Caco-2 (cell line): ENCODE results near the gene SPAG4. TPM values are rescaled to one million over a fixed set of nuclear protein-coding genes. Genes with fewer than 3 reads are reported as not detected.

Experiments used
- BruUV-seq: library from RNA; stranded (reverse); fragments of 400-500 nt; replicated peaks from 2 replicates; lab custom pipeline; 2021; lab: Mats Ljungman, UMichigan
- CTCF ChIA-PET: fragments of 300-600 bp; sonication (Branson Sonifier 250); formaldehyde crosslinking; loops from one replicate; lab custom pipeline; 2022; ENCODE audit warnings: antibody characterized with exemption; lab: Charles Lee
- POLR2A ChIA-PET: fragments of 300-600 bp; sonication (Branson Sonifier 250); formaldehyde crosslinking; loops from one replicate; lab custom pipeline; 2022; ENCODE audit warnings: antibody characterized with exemption; lab: Charles Lee
- DNase-seq, 2 experiments: peaks; one replicate each; pipeline versions ENCODE4 v3.0.0 to v3.0.0-alpha.2; 2020 to 2022
- H3K27me3 ChIP-seq: replicated peaks from 2 replicates; pipeline ENCODE4 v1.6.0; 2011; ENCODE audit warnings: low read length; ENCODE audit not compliant: control insufficient read depth, insufficient read depth
- H3K36me3 ChIP-seq: 2 replicates; pipeline ENCODE4 v1.5.1; 2011; ENCODE audit warnings: low read length; ENCODE audit not compliant: control insufficient read depth, insufficient read depth
- H3K4me1 ChIP-seq: fragments of 250-450 bp; sonication (Bioruptor Pico); 2 replicates; pipeline ENCODE4 v1.5.1; 2020; ENCODE audit warnings: mild to moderate bottlenecking
- H3K4me3 ChIP-seq: 2 replicates; pipeline ENCODE4 v1.5.1; 2011; ENCODE audit warnings: low read depth, mild to moderate bottlenecking, control low read depth, low read length
- H3K9me3 ChIP-seq: fragments of 250-450 bp; sonication (Bioruptor Pico); 2 replicates; pipeline ENCODE4 v1.5.1; 2020; ENCODE audit warnings: mild to moderate bottlenecking, moderate library complexity
- H3K27ac Mint-ChIP-seq: one replicate; pipeline ENCODE4 v1.8.0; 2022; ENCODE audit warnings: mixed read lengths; ENCODE audit not compliant: unreplicated experiment
- H3K27me3 Mint-ChIP-seq: one replicate; pipeline ENCODE4 v1.8.0; 2022; ENCODE audit warnings: mixed read lengths; ENCODE audit not compliant: insufficient read depth, unreplicated experiment
- H3K36me3 Mint-ChIP-seq: one replicate; pipeline ENCODE4 v1.8.0; 2022; ENCODE audit warnings: mild to moderate bottlenecking, mixed read lengths; ENCODE audit not compliant: insufficient read depth, unreplicated experiment
- H3K4me1 Mint-ChIP-seq: one replicate; pipeline ENCODE4 v1.8.0; 2022; ENCODE audit warnings: low read depth, mixed read lengths; ENCODE audit not compliant: unreplicated experiment
- H3K4me3 Mint-ChIP-seq: one replicate; pipeline ENCODE4 v1.8.0; 2022; ENCODE audit warnings: mild to moderate bottlenecking, moderate library complexity, mixed read lengths; ENCODE audit not compliant: unreplicated experiment
- H3K9me3 Mint-ChIP-seq: one replicate; pipeline ENCODE4 v1.8.0; 2022; ENCODE audit warnings: mixed read lengths; ENCODE audit not compliant: unreplicated experiment
- CTCF ChIP-seq, 2 experiments: fragments of 200-600 bp in 1 of 2; IDR thresholded peaks; 1 replicate in 1 of 2; 2 replicates in 1 of 2; pipeline versions ENCODE4 v1.5.1 to v1.8.0; 2011 to 2022; ENCODE audit warnings: antibody characterized with exemption in 1 of 2, control low read depth in 1 of 2, inconsistent platforms in 1 of 2, low read depth in 1 of 2, low read length in 1 of 2, mild to moderate bottlenecking in 1 of 2, moderate library complexity in 1 of 2; ENCODE audit not compliant: insufficient read depth in 1 of 2, severe bottlenecking in 1 of 2, unreplicated experiment in 1 of 2
- intact Hi-C: fragments of 100-400 bp; cut with micrococcal nuclease; formaldehyde crosslinking; loops from one replicate; pipeline ENCODE4 v1.10.0; 2022; ENCODE audit not compliant: unreplicated experiment
- total RNA-seq: library from RNA; stranded (reverse); gene quantifications from 2 replicates; pipeline ENCODE4 v1.2.3, GENCODE V29; 2022

SPAG4 gene
- total RNA-seq, 1 experiment from 2014 or later, result 5.4 TPM

GRCh38 chr20:35582131-35582530, 33.5 kb upstream of the SPAG4 start:
- Histone ChIP-seq H3K27me3 (no peaks in the 10 kb centered on the region), H3K9me3 (no peaks in the 10 kb centered on the region; the same call in 1 of the 2 replicates), H3K4me3 (no peak overlapping the region), H3K4me1 (no peaks in the 10 kb centered on the region), H3K36me3 (no peaks in the 10 kb centered on the region)
- Mint-ChIP-seq H3K27me3 (no peaks in the 10 kb centered on the region), H3K4me3 (no peak overlapping the region), H3K4me1 (no peaks in the 10 kb centered on the region), H3K27ac (no peak overlapping the region), H3K9me3 (no peaks in the 10 kb centered on the region), H3K36me3 (no peaks in the 10 kb centered on the region)
- no peak for DNase-seq
- BruUV-seq, result no TSS peak
- POLR2A ChIA-PET, result interaction anchor here (0.5 kb wide), 1 partner anchor 84 kb away, joined by 3 read pairs; no protein-coding TSS in a partner anchor
- TF ChIP-seq CTCF (IDR thresholded peaks at IDR 0.05; ENCODE audit: insufficient read depth in 1 of 2, low read depth in 1 of 2, low read length in 1 of 2, severe bottlenecking in 1 of 2, unreplicated experiment in 1 of 2), result no peak
- intact Hi-C loops, result no loop called here
- CTCF ChIA-PET, result interaction anchor here (1.4 kb wide), 1 partner anchor 41 kb away, joined by 5 read pairs; the partner anchor contains the start of gene ERGIC3

GRCh38 chr20:35582741-35583404, 32.8 kb upstream of the SPAG4 start:
- ChIA-PET CTCF (interaction anchor here (0.5 to 1.4 kb wide), 2 partner anchors 33 to 41 kb away, joined by 5 read pairs; partner anchors contain the start of genes ERGIC3 and SPAG4), POLR2A (no interaction called here)
- intact Hi-C loops, result no loop called here
- no peaks in the 10 kb centered on the region; the same call in 1 of the 2 replicates for H3K9me3 ChIP-seq
- no peaks in the 10 kb centered on the region for H3K4me1 ChIP-seq
- H3K27me3 Mint-ChIP-seq, result no peaks in the 10 kb centered on the region
- H3K9me3 Mint-ChIP-seq, result no peaks in the 10 kb centered on the region
- H3K27me3 ChIP-seq, result no peaks in the 10 kb centered on the region
- no peaks in the 10 kb centered on the region for H3K4me1 Mint-ChIP-seq
- H3K4me3 ChIP-seq, result no peak overlapping the region
- H3K27ac Mint-ChIP-seq, result no peak overlapping the region
- TF ChIP-seq CTCF (IDR thresholded peaks at IDR 0.05; ENCODE audit: insufficient read depth in 1 of 2, low read depth in 1 of 2, low read length in 1 of 2, severe bottlenecking in 1 of 2, unreplicated experiment in 1 of 2), result no peak
- peak in 1 of 2 experiments; percentile 23 for DNase-seq
- BruUV-seq, result no TSS peak
- H3K4me3 Mint-ChIP-seq, result no peak overlapping the region
- H3K36me3 ChIP-seq, result no peaks in the 10 kb centered on the region
- no peaks in the 10 kb centered on the region for H3K36me3 Mint-ChIP-seq

DNA sequence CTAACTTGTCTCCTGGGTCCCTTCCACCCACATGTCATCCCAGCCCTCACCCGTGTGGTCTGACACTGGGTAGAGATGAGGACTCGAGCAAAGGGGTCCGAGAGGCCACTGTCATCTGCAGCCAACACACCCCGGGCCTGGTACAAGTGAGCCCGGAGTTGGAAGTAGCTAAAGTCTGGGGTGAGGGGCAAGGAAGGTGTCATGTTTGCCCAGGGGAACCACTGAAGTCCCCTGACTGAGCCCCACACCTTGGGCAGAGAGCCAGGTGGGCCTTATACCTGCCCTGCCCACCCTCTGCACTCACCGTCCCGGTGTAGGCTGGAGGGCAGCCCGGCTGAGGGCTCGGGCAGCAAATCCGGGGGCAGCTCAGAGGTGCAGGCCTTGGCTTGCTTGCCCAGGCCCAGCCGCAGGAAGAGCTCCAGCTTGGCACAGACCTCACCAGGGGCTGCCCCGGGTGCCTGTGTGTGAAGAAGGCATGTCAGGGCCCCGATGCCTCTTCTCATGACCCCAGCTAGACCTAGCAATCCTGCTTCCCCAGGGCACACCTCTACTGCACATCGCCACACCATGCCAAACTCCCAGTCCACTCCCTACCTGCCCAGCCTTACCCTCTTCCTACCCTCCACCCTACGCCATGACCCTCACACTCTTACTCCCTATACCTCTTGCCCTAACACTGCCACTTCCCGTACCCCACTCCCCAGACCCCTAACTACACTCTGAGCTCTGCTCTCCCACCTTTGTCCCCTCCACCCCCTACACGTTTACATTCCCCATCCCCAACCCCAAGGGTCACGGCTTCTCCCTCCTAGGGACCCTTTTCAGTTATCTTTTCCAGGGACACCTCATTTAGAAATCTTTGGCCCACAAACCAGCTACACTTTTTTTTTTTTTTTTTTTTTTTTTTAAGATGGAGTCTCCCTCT, 31.7 kb upstream of the SPAG4 start:
- Mint-ChIP-seq H3K9me3 (no peaks in the 10 kb centered on the region), H3K27ac (no peak overlapping the region), H3K36me3 (no peaks in the 10 kb centered on the region), H3K4me1 (no peaks in the 10 kb centered on the region), H3K27me3 (no peaks in the 10 kb centered on the region), H3K4me3 (no peak overlapping the region)
- POLR2A ChIA-PET, result interaction anchor here (0.6 to 0.7 kb wide), 2 partner anchors 15 to 301 kb away, joined by 3 read pairs; no protein-coding TSS in a partner anchor
- intact Hi-C loops, result no loop called here
- H3K36me3 ChIP-seq, result no peaks in the 10 kb centered on the region
- no TSS peak for BruUV-seq
- peak in 1 of 2 experiments; percentile 40 for DNase-seq
- no peaks in the 10 kb centered on the region for H3K27me3 ChIP-seq
- TF ChIP-seq CTCF (IDR thresholded peaks at IDR 0.05; ENCODE audit: insufficient read depth in 1 of 2, low read depth in 1 of 2, low read length in 1 of 2, severe bottlenecking in 1 of 2, unreplicated experiment in 1 of 2), result no peak
- no peak overlapping the region for H3K4me3 ChIP-seq
- no peaks in the 10 kb centered on the region for H3K4me1 ChIP-seq
- CTCF ChIA-PET, result interaction anchor here (0.6 to 1.4 kb wide), 4 partner anchors 35 to 87 kb away, joined by 3 to 5 read pairs (median 4); partner anchors contain the start of gene ERGIC3
- H3K9me3 ChIP-seq, result no peaks in the 10 kb centered on the region; the same call in 1 of the 2 replicates
